ENCODE data around the gene LAPTM4A.

LAPTM4A gene

GRCh38 chr2:20072436-20073158 is 21.2 kb upstream of the LAPTM4A start:
- CTCF ChIA-PET: interaction anchor here (1.4 to 2.4 kb wide), 3 partner anchors 19 to 25 kb away, joined by 3 to 10 read pairs (median 6); no protein-coding TSS in a partner anchor
- TF ChIP-seq CTCF (IDR thresholded peaks at IDR 0.05; ENCODE audit: insufficient read depth, low read length, missing control alignments): no peak
- POLR2A ChIA-PET: interaction anchor here (1.4 to 1.6 kb wide), 2 partner anchors 10 to 21 kb away, joined by 4 to 5 read pairs; partner anchors contain the start of gene LAPTM4A
- H3K4me3 ChIP-seq (ENCODE audit: low read depth, low read length): no peak overlapping the region
- DNase-seq (ENCODE audit: low read depth, low spot score): no peak

- peak; percentile 92 for DNase-seq (ENCODE audit: low read depth, low spot score)
- TF ChIP-seq CTCF (IDR thresholded peaks at IDR 0.05; ENCODE audit: insufficient read depth, low read length, missing control alignments): no peak
- ChIA-PET POLR2A (interaction anchor here (0.9 to 1.6 kb wide), 4 partner anchors 9 to 20 kb away, joined by 4 to 8 read pairs (median 4); partner anchors contain the start of gene LAPTM4A), CTCF (interaction anchor here (0.9 to 4.7 kb wide), 8 partner anchors 12 to 64 kb away, joined by 3 to 26 read pairs (median 5); no protein-coding TSS in a partner anchor)
- peak overlapping the region; percentile 32 for H3K4me3 ChIP-seq (ENCODE audit: low read depth, low read length)
These were observed 20.3 kb upstream of the LAPTM4A start for GRCh38 chr2:20071397-20072383.

GRCh38 chr2:20069756-20070155 is 18.3 kb upstream of the LAPTM4A start:
- ChIA-PET POLR2A (no interaction called here), CTCF (interaction anchor here (1.4 to 4.7 kb wide), 4 partner anchors 10 to 55 kb away, joined by 3 to 26 read pairs (median 7); no protein-coding TSS in a partner anchor)
- TF ChIP-seq CTCF (IDR thresholded peaks at IDR 0.05; ENCODE audit: insufficient read depth, low read length, missing control alignments): no peak
- no peak overlapping the region for H3K4me3 ChIP-seq (ENCODE audit: low read depth, low read length)
- DNase-seq (ENCODE audit: low read depth, low spot score): no peak

- CTCF ChIA-PET: interaction anchor here (1.5 to 4.7 kb wide), 3 partner anchors 11 to 53 kb away, joined by 4 to 26 read pairs (median 7); no protein-coding TSS in a partner anchor
- peak; percentile 98 for DNase-seq (ENCODE audit: low read depth, low spot score)
- POLR2A ChIA-PET: interaction anchor here (0.6 to 1.7 kb wide), 2 partner anchors 16 to 26 kb away, joined by 3 to 13 read pairs; partner anchors contain the start of gene LAPTM4A
- no peak for TF ChIP-seq CTCF (IDR thresholded peaks at IDR 0.05; ENCODE audit: insufficient read depth, low read length, missing control alignments)
- H3K4me3 ChIP-seq (ENCODE audit: low read depth, low read length): no peak overlapping the region
These were observed 16.7 kb upstream of the LAPTM4A start for GRCh38 chr2:20067992-20068584.

GRCh38 chr2:20065885-20066602 is 14.6 kb upstream of the LAPTM4A start:
- no peak overlapping the region for H3K4me3 ChIP-seq (ENCODE audit: low read depth, low read length)
- no peak for TF ChIP-seq CTCF (IDR thresholded peaks at IDR 0.05; ENCODE audit: insufficient read depth, low read length, missing control alignments)
- no peak for DNase-seq (ENCODE audit: low read depth, low spot score)
- ChIA-PET POLR2A (no interaction called here), CTCF (interaction anchor here (0.9 to 1.4 kb wide), 6 partner anchors 12 to 50 kb away, joined by 3 to 5 read pairs (median 3); partner anchors contain the start of gene LAPTM4A)

All from AG04449 (cell line).